Measurements from ENCODE around the gene MRM2. TPM values are rescaled to one million over a fixed set of nuclear protein-coding genes. Genes with fewer than 3 reads are reported as not detected.

MRM2 gene
- total and polyA plus RNA-seq, 4 donors = 9.7 to 14.9 (median 11.8) TPM

DNA sequence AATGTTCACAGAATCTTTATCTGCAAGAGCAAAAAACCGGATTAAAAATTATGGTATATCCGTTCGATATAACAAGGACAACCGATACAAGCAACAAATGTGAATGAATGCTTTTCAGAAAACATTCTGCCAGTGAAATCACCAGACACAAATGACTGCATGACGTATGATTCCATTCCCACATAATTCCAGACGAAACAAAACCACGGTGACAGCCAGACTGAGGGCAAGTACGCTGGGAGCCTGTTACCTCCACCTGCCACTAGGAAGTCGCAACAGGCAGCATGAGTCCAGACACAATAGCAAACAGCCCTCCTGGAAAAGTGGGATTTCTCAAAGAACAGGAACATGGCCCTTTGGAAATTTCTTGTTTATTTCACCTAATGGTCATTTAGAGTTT is 51.0 kb downstream of the MRM2 start:
- H3K9me3 ChIP-seq (ENCODE audit: control insufficient read depth in 4 of 4, low read length in 3 of 4) = peaks cover 3 to 6% (median 4%) of the 10 kb centered on the region in 4 donors
- no peak overlapping the region for H3K4me3 ChIP-seq (ENCODE audit: low read depth in 1 of 3, low read length in 3 of 3)
- H3K4me1 ChIP-seq (ENCODE audit: control insufficient read depth in 4 of 4, insufficient read depth in 4 of 4, low read length in 3 of 4) = no peaks in the 10 kb centered on the region
- peaks cover 0 to 7% (median 6%) of the 10 kb centered on the region in 4 donors for H3K36me3 ChIP-seq (ENCODE audit: control insufficient read depth in 4 of 4, insufficient read depth in 3 of 4, low read depth in 1 of 4, low read length in 3 of 4)
- H3K27ac ChIP-seq (ENCODE audit: low read depth in 1 of 2, low read length in 2 of 2) = no peak overlapping the region
- no peak overlapping the region for H3K9ac ChIP-seq (ENCODE audit: low read depth in 1 of 2, low read length in 2 of 2)
- 93% methylated on average over 9 of the region's 9 CpGs for WGBS
- no peaks in the 10 kb centered on the region for H3K27me3 ChIP-seq (ENCODE audit: control insufficient read depth in 4 of 4, insufficient read depth in 4 of 4, low read length in 3 of 4)
- DNase-seq (ENCODE audit: low spot score) = no peak
- TF ChIP-seq, protein P1, sequence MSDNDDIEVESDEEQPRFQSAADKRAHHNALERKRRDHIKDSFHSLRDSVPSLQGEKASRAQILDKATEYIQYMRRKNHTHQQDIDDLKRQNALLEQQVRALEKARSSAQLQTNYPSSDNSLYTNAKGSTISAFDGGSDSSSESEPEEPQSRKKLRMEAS (IDR thresholded peaks at IDR 0.05) = no peak
- no peak for TF ChIP-seq TAF1 (conservative IDR thresholded peaks at IDR 0.05)
- TF ChIP-seq, protein P2, sequence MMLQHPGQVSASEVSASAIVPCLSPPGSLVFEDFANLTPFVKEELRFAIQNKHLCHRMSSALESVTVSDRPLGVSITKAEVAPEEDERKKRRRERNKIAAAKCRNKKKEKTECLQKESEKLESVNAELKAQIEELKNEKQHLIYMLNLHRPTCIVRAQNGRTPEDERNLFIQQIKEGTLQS (IDR thresholded peaks at IDR 0.05) = no peak
- TF ChIP-seq JUND (IDR thresholded peaks at IDR 0.05) = no peak
- TF ChIP-seq, protein P3, sequence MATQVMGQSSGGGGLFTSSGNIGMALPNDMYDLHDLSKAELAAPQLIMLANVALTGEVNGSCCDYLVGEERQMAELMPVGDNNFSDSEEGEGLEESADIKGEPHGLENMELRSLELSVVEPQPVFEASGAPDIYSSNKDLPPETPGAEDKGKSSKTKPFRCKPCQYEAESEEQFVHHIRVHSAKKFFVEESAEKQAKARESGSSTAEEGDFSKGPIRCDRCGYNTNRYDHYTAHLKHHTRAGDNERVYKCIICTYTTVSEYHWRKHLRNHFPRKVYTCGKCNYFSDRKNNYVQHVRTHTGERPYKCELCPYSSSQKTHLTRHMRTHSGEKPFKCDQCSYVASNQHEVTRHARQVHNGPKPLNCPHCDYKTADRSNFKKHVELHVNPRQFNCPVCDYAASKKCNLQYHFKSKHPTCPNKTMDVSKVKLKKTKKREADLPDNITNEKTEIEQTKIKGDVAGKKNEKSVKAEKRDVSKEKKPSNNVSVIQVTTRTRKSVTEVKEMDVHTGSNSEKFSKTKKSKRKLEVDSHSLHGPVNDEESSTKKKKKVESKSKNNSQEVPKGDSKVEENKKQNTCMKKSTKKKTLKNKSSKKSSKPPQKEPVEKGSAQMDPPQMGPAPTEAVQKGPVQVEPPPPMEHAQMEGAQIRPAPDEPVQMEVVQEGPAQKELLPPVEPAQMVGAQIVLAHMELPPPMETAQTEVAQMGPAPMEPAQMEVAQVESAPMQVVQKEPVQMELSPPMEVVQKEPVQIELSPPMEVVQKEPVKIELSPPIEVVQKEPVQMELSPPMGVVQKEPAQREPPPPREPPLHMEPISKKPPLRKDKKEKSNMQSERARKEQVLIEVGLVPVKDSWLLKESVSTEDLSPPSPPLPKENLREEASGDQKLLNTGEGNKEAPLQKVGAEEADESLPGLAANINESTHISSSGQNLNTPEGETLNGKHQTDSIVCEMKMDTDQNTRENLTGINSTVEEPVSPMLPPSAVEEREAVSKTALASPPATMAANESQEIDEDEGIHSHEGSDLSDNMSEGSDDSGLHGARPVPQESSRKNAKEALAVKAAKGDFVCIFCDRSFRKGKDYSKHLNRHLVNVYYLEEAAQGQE (IDR thresholded peaks at IDR 0.05) = no peak
- TF ChIP-seq YY1 (IDR thresholded peaks at IDR 0.05) = no peak
- no peak for TF ChIP-seq RXRA (IDR thresholded peaks at IDR 0.05)
- TF ChIP-seq EGR1 (IDR thresholded peaks at IDR 0.05; ENCODE audit: low read depth in 2 of 2) = no peak
- no peak for TF ChIP-seq SP1 (IDR thresholded peaks at IDR 0.05)
- no peak for TF ChIP-seq NR2F2 (IDR thresholded peaks at IDR 0.05)
- TF ChIP-seq FOXA2 (IDR thresholded peaks at IDR 0.05) = no peak

DNA sequence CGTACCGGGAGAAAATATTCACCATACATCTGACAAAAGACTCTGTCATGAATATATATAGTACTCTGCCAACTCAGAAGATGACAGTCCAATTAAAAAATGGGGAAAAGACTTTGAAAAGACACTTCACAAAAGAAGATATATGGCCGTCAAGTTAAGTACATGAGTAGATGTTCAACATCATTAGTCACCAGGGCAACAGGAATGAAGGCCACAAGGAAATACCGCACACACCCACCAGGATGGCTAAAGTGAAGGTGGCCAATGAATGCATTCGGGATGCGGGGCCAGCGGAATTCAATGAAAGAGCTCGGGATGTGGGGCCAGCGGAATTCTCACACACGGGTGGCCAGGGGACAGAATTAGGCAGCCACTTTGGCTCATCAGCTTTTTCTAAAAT is 51.5 kb downstream of the MRM2 start:
- Histone ChIP-seq H3K4me1 (ENCODE audit: control insufficient read depth in 4 of 4, insufficient read depth in 4 of 4, low read length in 3 of 4) (no peaks in the 10 kb centered on the region), H3K27me3 (ENCODE audit: control insufficient read depth in 4 of 4, insufficient read depth in 4 of 4, low read length in 3 of 4) (no peaks in the 10 kb centered on the region), H3K27ac (ENCODE audit: low read depth in 1 of 2, low read length in 2 of 2) (no peak overlapping the region), H3K9ac (ENCODE audit: low read depth in 1 of 2, low read length in 2 of 2) (no peak overlapping the region), H3K36me3 (ENCODE audit: control insufficient read depth in 4 of 4, insufficient read depth in 3 of 4, low read depth in 1 of 4, low read length in 3 of 4) (peaks cover 0 to 7% (median 4%) of the 10 kb centered on the region in 4 donors), H3K4me3 (ENCODE audit: low read depth in 1 of 3, low read length in 3 of 3) (no peak overlapping the region), H3K9me3 (ENCODE audit: control insufficient read depth in 4 of 4, low read length in 3 of 4) (peaks cover under 1 to 4% (median 3%) of the 10 kb centered on the region in 4 donors)
- DNase-seq (ENCODE audit: low spot score) = no peak
- WGBS = 97% methylated on average over 10 of the region's 10 CpGs
- TF ChIP-seq, protein P3 (IDR thresholded peaks at IDR 0.05) = no peak
- TF ChIP-seq FOXA2 (IDR thresholded peaks at IDR 0.05) = no peak
- TF ChIP-seq RXRA (IDR thresholded peaks at IDR 0.05) = no peak
- no peak for TF ChIP-seq SP1 (IDR thresholded peaks at IDR 0.05)
- TF ChIP-seq, protein P4, sequence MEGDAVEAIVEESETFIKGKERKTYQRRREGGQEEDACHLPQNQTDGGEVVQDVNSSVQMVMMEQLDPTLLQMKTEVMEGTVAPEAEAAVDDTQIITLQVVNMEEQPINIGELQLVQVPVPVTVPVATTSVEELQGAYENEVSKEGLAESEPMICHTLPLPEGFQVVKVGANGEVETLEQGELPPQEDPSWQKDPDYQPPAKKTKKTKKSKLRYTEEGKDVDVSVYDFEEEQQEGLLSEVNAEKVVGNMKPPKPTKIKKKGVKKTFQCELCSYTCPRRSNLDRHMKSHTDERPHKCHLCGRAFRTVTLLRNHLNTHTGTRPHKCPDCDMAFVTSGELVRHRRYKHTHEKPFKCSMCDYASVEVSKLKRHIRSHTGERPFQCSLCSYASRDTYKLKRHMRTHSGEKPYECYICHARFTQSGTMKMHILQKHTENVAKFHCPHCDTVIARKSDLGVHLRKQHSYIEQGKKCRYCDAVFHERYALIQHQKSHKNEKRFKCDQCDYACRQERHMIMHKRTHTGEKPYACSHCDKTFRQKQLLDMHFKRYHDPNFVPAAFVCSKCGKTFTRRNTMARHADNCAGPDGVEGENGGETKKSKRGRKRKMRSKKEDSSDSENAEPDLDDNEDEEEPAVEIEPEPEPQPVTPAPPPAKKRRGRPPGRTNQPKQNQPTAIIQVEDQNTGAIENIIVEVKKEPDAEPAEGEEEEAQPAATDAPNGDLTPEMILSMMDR (IDR thresholded peaks at IDR 0.05; ENCODE audit: low read depth, low read length, missing input control) = no peak
- TF ChIP-seq HNF4A (conservative IDR thresholded peaks at IDR 0.05) = no peak
- TF ChIP-seq TAF1 (conservative IDR thresholded peaks at IDR 0.05) = no peak
- no peak for TF ChIP-seq JUND (IDR thresholded peaks at IDR 0.05)
- TF ChIP-seq, protein P1 (IDR thresholded peaks at IDR 0.05) = no peak
- no peak for TF ChIP-seq GABPA (IDR thresholded peaks at IDR 0.05 in 1 of 2, conservative IDR thresholded peaks at IDR 0.05 in 1 of 2)
- no peak for TF ChIP-seq EGR1 (IDR thresholded peaks at IDR 0.05; ENCODE audit: low read depth in 2 of 2)
- no peak for TF ChIP-seq NR2F2 (IDR thresholded peaks at IDR 0.05)
- TF ChIP-seq RAD21 (IDR thresholded peaks at IDR 0.05) = no peak
- TF ChIP-seq, protein P5, sequence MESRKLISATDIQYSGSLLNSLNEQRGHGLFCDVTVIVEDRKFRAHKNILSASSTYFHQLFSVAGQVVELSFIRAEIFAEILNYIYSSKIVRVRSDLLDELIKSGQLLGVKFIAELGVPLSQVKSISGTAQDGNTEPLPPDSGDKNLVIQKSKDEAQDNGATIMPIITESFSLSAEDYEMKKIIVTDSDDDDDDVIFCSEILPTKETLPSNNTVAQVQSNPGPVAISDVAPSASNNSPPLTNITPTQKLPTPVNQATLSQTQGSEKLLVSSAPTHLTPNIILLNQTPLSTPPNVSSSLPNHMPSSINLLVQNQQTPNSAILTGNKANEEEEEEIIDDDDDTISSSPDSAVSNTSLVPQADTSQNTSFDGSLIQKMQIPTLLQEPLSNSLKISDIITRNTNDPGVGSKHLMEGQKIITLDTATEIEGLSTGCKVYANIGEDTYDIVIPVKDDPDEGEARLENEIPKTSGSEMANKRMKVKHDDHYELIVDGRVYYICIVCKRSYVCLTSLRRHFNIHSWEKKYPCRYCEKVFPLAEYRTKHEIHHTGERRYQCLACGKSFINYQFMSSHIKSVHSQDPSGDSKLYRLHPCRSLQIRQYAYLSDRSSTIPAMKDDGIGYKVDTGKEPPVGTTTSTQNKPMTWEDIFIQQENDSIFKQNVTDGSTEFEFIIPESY (IDR thresholded peaks at IDR 0.05) = no peak
- TF ChIP-seq, protein P2 (IDR thresholded peaks at IDR 0.05) = no peak
